Chondrocyte (in vitro differentiated cells): ENCODE results near the gene FAM181A. TPM values are rescaled to one million over a fixed set of nuclear protein-coding genes. Genes with fewer than 3 reads are reported as not detected.

Experiments
- DNase-seq: peaks from one replicate; pipeline ENCODE4 v3.0.0; 2021; ENCODE audit warnings: mixed read lengths, low spot score
- H3K27ac Mint-ChIP-seq: one replicate; pipeline ENCODE4 v1.8.0; 2021; ENCODE audit warnings: mild to moderate bottlenecking, moderate library complexity, mixed read lengths; ENCODE audit not compliant: unreplicated experiment
- H3K27me3 Mint-ChIP-seq: 2 replicates; pipeline ENCODE4 v1.8.0; 2021; ENCODE audit warnings: low read depth, mixed read lengths
- H3K36me3 Mint-ChIP-seq: 2 replicates; pipeline ENCODE4 v1.8.0; 2021; ENCODE audit warnings: low read depth, mixed read lengths
- H3K4me1 Mint-ChIP-seq: 2 replicates; pipeline ENCODE4 v1.8.0; 2021; ENCODE audit warnings: low read depth, mild to moderate bottlenecking, mixed read lengths
- H3K4me3 Mint-ChIP-seq: one replicate; pipeline ENCODE4 v1.8.0; 2021; ENCODE audit warnings: mild to moderate bottlenecking, moderate library complexity, mixed read lengths; ENCODE audit not compliant: unreplicated experiment
- H3K9me3 Mint-ChIP-seq: 2 replicates; pipeline ENCODE4 v1.8.0; 2021; ENCODE audit warnings: low read depth, mixed read lengths
- CTCF ChIP-seq: fragments of 200-600 bp; sonication (generic); IDR thresholded peaks from 2 replicates; pipeline ENCODE4 v1.5.0; 2021; ENCODE audit warnings: antibody characterized with exemption, mild to moderate bottlenecking, moderate library complexity
- total RNA-seq: library from RNA; stranded (reverse); gene quantifications from 3 replicates; pipeline ENCODE4 v1.2.1, GENCODE V29; 2021

FAM181A gene
- total RNA-seq, 1 donor from 2014 or later = not detected

- H3K36me3 Mint-ChIP-seq = peaks cover 3% of the 10 kb centered on the region
- no peaks in the 10 kb centered on the region for H3K9me3 Mint-ChIP-seq
- no peak overlapping the region for H3K4me3 Mint-ChIP-seq
- TF ChIP-seq CTCF = no peak
- no peak for DNase-seq
- peaks cover 21% of the 10 kb centered on the region for H3K27me3 Mint-ChIP-seq
- H3K27ac Mint-ChIP-seq = no peak overlapping the region
- peaks cover 32% of the 10 kb centered on the region for H3K4me1 Mint-ChIP-seq
Observed at GRCh38 chr14:93955850-93956481, 28.8 kb downstream of the FAM181A start.

GRCh38 chr14:93956514-93957332, 29.6 kb downstream of the FAM181A start:
- H3K4me1 Mint-ChIP-seq = peaks cover 30% of the 10 kb centered on the region
- DNase-seq = no peak
- no peak for TF ChIP-seq CTCF
- no peak overlapping the region for H3K4me3 Mint-ChIP-seq
- peaks cover 21% of the 10 kb centered on the region for H3K27me3 Mint-ChIP-seq
- H3K27ac Mint-ChIP-seq = no peak overlapping the region
- H3K36me3 Mint-ChIP-seq = peaks cover 3% of the 10 kb centered on the region
- H3K9me3 Mint-ChIP-seq = no peaks in the 10 kb centered on the region

- no peak overlapping the region for H3K27ac Mint-ChIP-seq
- peaks cover 21% of the 10 kb centered on the region for H3K27me3 Mint-ChIP-seq
- peaks cover 27% of the 10 kb centered on the region for H3K4me1 Mint-ChIP-seq
- TF ChIP-seq CTCF = no peak
- no peak overlapping the region for H3K4me3 Mint-ChIP-seq
- no peak for DNase-seq
- no peaks in the 10 kb centered on the region for H3K9me3 Mint-ChIP-seq
- H3K36me3 Mint-ChIP-seq = peaks cover 3% of the 10 kb centered on the region
Observed at GRCh38 chr14:93957333-93957710, 30.2 kb downstream of the FAM181A start.

- Mint-ChIP-seq H3K27me3 (peaks cover 19% of the 10 kb centered on the region), H3K27ac (no peak overlapping the region), H3K4me1 (peaks cover 27% of the 10 kb centered on the region), H3K36me3 (peaks cover 3% of the 10 kb centered on the region), H3K4me3 (no peak overlapping the region), H3K9me3 (no peaks in the 10 kb centered on the region)
- DNase-seq = no peak
- TF ChIP-seq CTCF = no peak
Observed at GRCh38 chr14:93957751-93958566, 30.8 kb downstream of the FAM181A start.
